Tibial nerve (tissue), 4 donors: Measurements from ENCODE around the gene TBXAS1. TPM values are rescaled to one million over a fixed set of nuclear protein-coding genes. Genes with fewer than 3 reads are reported as not detected.

ENCODE experiments used
- DNase-seq, 2 donors: peaks; one replicate each; pipeline ENCODE4 v3.0.0-alpha.2; 2019; ENCODE audit warnings: low spot score in 2 of 2
- H3K27ac ChIP-seq, 4 donors: fragments of 200-600 bp; sonication (generic) in 3 of 4; one replicate each; pipeline ENCODE4 v1.5.1; 2017 to 2019; ENCODE audit warnings: mild to moderate bottlenecking in 1 of 4
- H3K27me3 ChIP-seq, 2 donors: fragments of 200-600 bp; sonication (generic) in 1 of 2; one replicate each; pipeline versions ENCODE4 v1.5.1 to v1.6.0; 2017 to 2019
- H3K36me3 ChIP-seq, 3 donors: fragments of 200-600 bp; sonication (generic); one replicate each; pipeline ENCODE4 v1.5.1; 2018 to 2019
- H3K4me1 ChIP-seq, 4 donors: fragments of 200-600 bp; sonication (generic) in 3 of 4; one replicate each; pipeline ENCODE4 v1.5.1; 2017 to 2019
- H3K4me3 ChIP-seq, 4 donors: fragments of 200-600 bp; sonication (generic) in 3 of 4; one replicate each; pipeline ENCODE4 v1.5.1; 2017 to 2019; ENCODE audit warnings: mild to moderate bottlenecking in 1 of 4, moderate library complexity in 1 of 4
- H3K9me3 ChIP-seq, 4 donors: fragments of 200-600 bp; sonication (generic) in 3 of 4; one replicate each; pipeline ENCODE4 v1.5.1; 2017 to 2019
- CTCF ChIP-seq, 5 experiments: fragments of 200-600 bp in 3 of 5; fragments of 450-650 bp in 2 of 5; sonication (generic) in 3 of 5; IDR thresholded peaks; one replicate each; pipeline ENCODE4 v1.5.1; 2016 to 2019; ENCODE audit warnings: antibody characterized with exemption in 5 of 5, mild to moderate bottlenecking in 3 of 5, moderate library complexity in 2 of 5
- EP300 ChIP-seq, 2 donors: sonication (generic); formaldehyde crosslinking; IDR thresholded peaks; one replicate each; pipeline ENCODE4 v1.6.1; 2017; ENCODE audit warnings: antibody characterized with exemption in 2 of 2, mild to moderate bottlenecking in 1 of 2
- POLR2A ChIP-seq, 2 donors: fragments of 450-650 bp; IDR thresholded peaks; one replicate each; pipeline ENCODE4 v1.6.1; 2017; ENCODE audit warnings: antibody characterized with exemption in 2 of 2, mild to moderate bottlenecking in 2 of 2, moderate library complexity in 2 of 2
- WGBS, 2 donors: methylation state at CpG; one replicate each; pipeline ENCODE4 v1.1.5; 2018; 5-methylcytosine and 5-hydroxymethylcytosine counted together
- total RNA-seq, 4 donors: library from RNA; depleted of rRNA; stranded (reverse); fragments of >200 nt; gene quantifications; one replicate each; pipeline ENCODE4 v1.1.0, GENCODE V29; 2016

Gene TBXAS1
- total RNA-seq, 4 donors from 2014 or later, result 19.0 to 80.4 (median 30.5) TPM

GRCh38 chr7:140009735-140010134 lies 180.7 kb downstream of the TBXAS1 start:
- DNase-seq, result no peak
- TF ChIP-seq EP300 (IDR thresholded peaks at IDR 0.05), result no peak
- no peak for TF ChIP-seq CTCF (IDR thresholded peaks at IDR 0.05)
- no peak for TF ChIP-seq POLR2A (IDR thresholded peaks at IDR 0.05)
- no peaks in the 10 kb centered on the region for H3K4me1 ChIP-seq
- WGBS, 2 donors, result 86 to 90% methylated on average over 11 of the region's 11 CpGs
- no peaks in the 10 kb centered on the region for H3K36me3 ChIP-seq
- no peak overlapping the region for H3K4me3 ChIP-seq
- no peaks in the 10 kb centered on the region for H3K27me3 ChIP-seq
- no peaks in the 10 kb centered on the region for H3K9me3 ChIP-seq
- H3K27ac ChIP-seq, result no peak overlapping the region

DNA sequence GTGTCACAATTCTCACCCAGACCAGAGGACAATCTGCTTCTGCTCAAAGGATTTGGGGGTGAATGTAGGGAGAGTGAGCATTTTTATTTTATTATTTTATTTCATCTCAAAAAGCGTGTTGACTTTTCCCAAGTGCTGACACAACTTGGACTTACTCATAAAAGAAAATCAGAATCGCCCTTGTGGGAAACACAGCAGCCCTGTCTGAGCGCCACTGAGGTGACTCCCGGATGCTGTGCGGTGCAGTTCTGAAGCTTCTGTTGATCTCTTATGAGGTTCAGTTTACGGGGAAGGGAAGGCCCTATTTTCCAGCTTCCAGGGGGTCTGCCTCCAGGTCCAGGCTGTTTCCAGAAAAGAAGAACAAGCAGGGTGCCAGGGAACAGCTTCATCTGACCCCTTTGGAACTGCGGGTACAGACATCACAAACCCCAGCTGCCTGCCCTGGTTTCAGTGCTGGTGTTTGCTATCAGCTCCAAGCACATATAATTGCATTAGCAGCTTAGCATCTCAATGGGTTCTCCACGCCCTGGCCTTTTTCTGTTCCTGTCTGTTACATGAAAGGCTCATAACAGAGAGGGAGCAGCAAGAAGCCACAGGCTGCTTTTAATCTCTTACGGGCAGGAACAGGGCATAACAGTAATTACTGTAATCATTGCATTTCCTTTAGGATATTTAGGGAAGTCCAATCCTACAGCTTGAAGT lies 181.3 kb downstream of the TBXAS1 start:
- no peak for DNase-seq
- 62 to 74% methylated on average over 9 of the region's 9 CpGs for WGBS, 2 donors

GRCh38 chr7:140013676-140014075 lies 184.6 kb downstream of the TBXAS1 start:
- WGBS, 2 donors, result 93 to 94% methylated on average over 4 of the region's 4 CpGs

More for the DNA sequence above, 181.3 kb downstream of the TBXAS1 start:
- no peaks in the 10 kb centered on the region for H3K27me3 ChIP-seq
- H3K36me3 ChIP-seq, result no peaks in the 10 kb centered on the region
- TF ChIP-seq EP300 (IDR thresholded peaks at IDR 0.05), result no peak
- no peak for TF ChIP-seq POLR2A (IDR thresholded peaks at IDR 0.05)
- no peak for TF ChIP-seq CTCF (IDR thresholded peaks at IDR 0.05)
- H3K9me3 ChIP-seq, result no peaks in the 10 kb centered on the region
- H3K27ac ChIP-seq, result no peak overlapping the region
- H3K4me3 ChIP-seq, result no peak overlapping the region
- no peaks in the 10 kb centered on the region for H3K4me1 ChIP-seq

DNA sequence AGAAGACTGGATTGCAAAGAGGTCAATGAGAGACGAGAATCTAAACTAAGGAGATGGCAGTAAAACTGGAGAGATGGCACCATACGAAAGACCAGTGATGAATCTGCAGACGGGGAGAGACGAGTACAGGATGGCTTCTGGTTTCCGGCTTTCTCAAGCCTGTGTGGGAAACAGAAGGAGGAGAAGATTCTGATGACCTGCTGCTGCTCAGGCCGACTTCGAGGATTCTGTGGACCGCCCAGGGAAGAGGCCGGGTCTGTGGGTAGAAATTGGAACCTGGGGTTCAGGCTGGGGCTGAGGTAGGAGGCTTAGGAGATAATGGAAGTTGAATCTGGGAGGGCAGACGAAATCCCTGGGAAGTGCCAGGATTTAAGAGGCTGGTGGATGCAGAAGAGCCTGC lies 185.1 kb downstream of the TBXAS1 start:
- H3K9me3 ChIP-seq, result no peaks in the 10 kb centered on the region
- no peaks in the 10 kb centered on the region for H3K27me3 ChIP-seq
- no peak overlapping the region for H3K4me3 ChIP-seq
- DNase-seq, result no peak
- no peak overlapping the region for H3K27ac ChIP-seq
- H3K4me1 ChIP-seq, result no peaks in the 10 kb centered on the region
- WGBS, 2 donors, result 89 to 90% methylated on average over 10 of the region's 10 CpGs
- no peaks in the 10 kb centered on the region for H3K36me3 ChIP-seq
- TF ChIP-seq EP300 (IDR thresholded peaks at IDR 0.05) (no peak), POLR2A (IDR thresholded peaks at IDR 0.05) (no peak), CTCF (IDR thresholded peaks at IDR 0.05) (no peak)

More at GRCh38 chr7:140013676-140014075, 184.6 kb downstream of the TBXAS1 start:
- Histone ChIP-seq H3K36me3 (no peaks in the 10 kb centered on the region), H3K9me3 (no peaks in the 10 kb centered on the region), H3K4me1 (no peaks in the 10 kb centered on the region), H3K27ac (no peak overlapping the region), H3K27me3 (no peaks in the 10 kb centered on the region), H3K4me3 (no peak overlapping the region)
- TF ChIP-seq CTCF (IDR thresholded peaks at IDR 0.05) (no peak), EP300 (IDR thresholded peaks at IDR 0.05) (no peak), POLR2A (IDR thresholded peaks at IDR 0.05) (no peak)
- no peak for DNase-seq

GRCh38 chr7:140015471-140015970 lies 186.5 kb downstream of the TBXAS1 start:
- Histone ChIP-seq H3K9me3 (no peaks in the 10 kb centered on the region), H3K4me3 (no peak overlapping the region), H3K36me3 (no peaks in the 10 kb centered on the region), H3K27ac (no peak overlapping the region), H3K27me3 (no peaks in the 10 kb centered on the region), H3K4me1 (no peaks in the 10 kb centered on the region)
- 82 to 87% methylated on average over 11 of the region's 11 CpGs for WGBS, 2 donors
- TF ChIP-seq POLR2A (IDR thresholded peaks at IDR 0.05) (no peak), EP300 (IDR thresholded peaks at IDR 0.05) (no peak), CTCF (IDR thresholded peaks at IDR 0.05) (no peak)
- DNase-seq, result no peak
